Thyroid gland (tissue), 4 donors: ENCODE results near the gene ZNF22. TPM values are rescaled to one million over a fixed set of nuclear protein-coding genes. Genes with fewer than 3 reads are reported as not detected.
A peak's percentile ranks its signal among the peaks of the same experiment; 100 is the strongest.

ENCODE experiments used
- DNase-seq, 2 donors: peaks; one replicate each; pipeline ENCODE4 v3.0.0-alpha.2; 2019
- H3K27ac ChIP-seq, 3 donors: fragments of 200-600 bp; sonication (generic); 1 replicate in 2 of 3; 2 replicates in 1 of 3; pipeline ENCODE4 v1.5.1; 2016 to 2019; ENCODE audit warnings: mild to moderate bottlenecking in 1 of 3, moderate library complexity in 1 of 3
- H3K27me3 ChIP-seq: fragments of 200-600 bp; sonication (generic); one replicate; pipeline ENCODE4 v1.5.1; 2019
- H3K36me3 ChIP-seq, 2 donors: fragments of 200-600 bp; sonication (generic); one replicate each; pipeline ENCODE4 v1.5.1; 2016 to 2019
- H3K4me1 ChIP-seq, 2 donors: fragments of 200-600 bp; sonication (generic); one replicate each; pipeline ENCODE4 v1.5.1; 2017 to 2019
- H3K4me3 ChIP-seq, 3 donors: fragments of 200-600 bp; sonication (generic); replicated peaks in 1 of 3; 1 replicate in 2 of 3; 2 replicates in 1 of 3; pipeline ENCODE4 v1.5.1; 2016; ENCODE audit warnings: mild to moderate bottlenecking in 1 of 3
- H3K9me3 ChIP-seq: fragments of 200-600 bp; sonication (generic); one replicate; pipeline ENCODE4 v1.5.1; 2017
- CTCF ChIP-seq, 6 experiments: fragments of 200-600 bp in 3 of 6; fragments of 450-650 bp in 3 of 6; sonication (generic) in 3 of 6; IDR thresholded peaks; one replicate each; pipeline ENCODE4 v1.5.1; 2016 to 2019; ENCODE audit warnings: antibody characterized with exemption in 6 of 6, mild to moderate bottlenecking in 2 of 6, inconsistent platforms in 1 of 6, moderate library complexity in 1 of 6
- POLR2A ChIP-seq, 2 donors: fragments of 450-650 bp; IDR thresholded peaks; one replicate each; pipeline ENCODE4 v1.6.1; 2017; ENCODE audit warnings: antibody characterized with exemption in 2 of 2, mild to moderate bottlenecking in 2 of 2, moderate library complexity in 1 of 2
- WGBS, 2 donors: methylation state at CpG; one replicate each; pipeline ENCODE4 v1.1.5; 2017; 5-methylcytosine and 5-hydroxymethylcytosine counted together
- intact Hi-C: fragments of 100-400 bp; cut with DNase I; formaldehyde crosslinking; loops from one replicate; pipeline ENCODE4 v1.15.1; 2023
- total RNA-seq, 4 donors: library from RNA; depleted of rRNA; stranded (reverse); fragments of >200 nt; gene quantifications; one replicate each; pipeline ENCODE4 v1.2.3, GENCODE V29; 2016

Gene ZNF22
- total RNA-seq, 4 donors from 2014 or later: 28.5 to 40.3 (median 33.1) TPM

- DNase-seq: peak in 1 of 2 donors; percentile 14
- peak overlapping the region; percentile 3 to 65 (median 12) for H3K4me3 ChIP-seq
- no peaks in the 10 kb centered on the region for H3K27me3 ChIP-seq
- peaks cover 34 to 35% of the 10 kb centered on the region in 2 donors for H3K36me3 ChIP-seq
- intact Hi-C loops: no loop called here
- H3K9me3 ChIP-seq: no peaks in the 10 kb centered on the region
- WGBS, 2 donors: 65 to 79% methylated on average over 6 to 13 of the region's 25 CpGs
- peaks cover 68 to 96% of the 10 kb centered on the region in 2 donors for H3K4me1 ChIP-seq
- TF ChIP-seq CTCF (IDR thresholded peaks at IDR 0.05): no peak
- no peak for TF ChIP-seq POLR2A (IDR thresholded peaks at IDR 0.05)
- peak overlapping the region; percentile 59 to 97 (median 95) for H3K27ac ChIP-seq
These were observed 23.2 kb upstream of the ZNF22 start for GRCh38 chr10:44977287-44978212.

GRCh38 chr10:44978213-44978569 is 22.5 kb upstream of the ZNF22 start:
- Histone ChIP-seq H3K4me1 (peaks cover 61 to 90% of the 10 kb centered on the region in 2 donors), H3K27ac (peak overlapping the region; percentile 59 to 97 (median 95)), H3K4me3 (peak overlapping the region in 2 of 3 donors; percentile 1 to 65), H3K9me3 (no peaks in the 10 kb centered on the region), H3K27me3 (no peaks in the 10 kb centered on the region), H3K36me3 (peaks cover 37 to 38% of the 10 kb centered on the region in 2 donors)
- WGBS, 2 donors: 36 to 37% methylated on average over 4 of the region's 4 CpGs
- DNase-seq: no peak
- intact Hi-C loops: no loop called here
- TF ChIP-seq CTCF (IDR thresholded peaks at IDR 0.05) (no peak), POLR2A (IDR thresholded peaks at IDR 0.05) (no peak)

DNA sequence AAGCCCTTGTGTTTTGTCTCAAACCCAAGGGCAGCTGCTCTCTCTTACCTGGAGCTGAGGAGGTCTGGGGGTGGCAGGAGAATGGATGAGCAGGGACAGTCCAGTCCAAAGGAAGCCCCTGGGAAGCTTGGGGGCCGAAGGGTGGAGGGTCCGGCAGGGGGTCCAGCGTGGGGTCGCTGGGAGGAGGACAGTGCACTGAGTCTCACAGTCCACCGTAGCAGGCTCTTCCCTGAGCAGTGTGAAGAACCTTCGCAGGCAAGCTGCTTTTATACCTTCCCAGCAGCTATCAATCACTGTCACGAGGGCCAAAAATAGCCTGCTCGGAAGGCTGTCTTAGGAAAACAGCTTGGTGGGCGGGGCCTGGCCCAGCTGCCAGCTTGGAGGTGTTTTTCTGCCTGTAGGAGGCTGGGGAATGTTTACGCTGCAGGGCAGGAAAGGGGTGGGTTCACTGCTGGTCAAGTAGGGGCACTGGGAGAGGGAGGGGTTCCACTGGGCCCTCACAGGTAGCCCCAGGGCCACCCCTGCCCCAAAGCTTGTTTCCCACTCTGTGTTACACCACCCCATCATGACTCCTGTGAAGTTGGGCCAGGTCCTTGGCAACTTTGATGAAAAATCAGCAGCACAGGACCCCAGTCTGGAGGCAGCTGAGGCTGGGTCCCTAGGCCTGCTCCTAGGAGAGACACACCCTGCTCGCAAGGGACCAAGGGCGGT is 22.0 kb upstream of the ZNF22 start, which contains the start of gene DEPP1:
DEPP1 (minus strand) TSS at position 240 of the 711 bp plus-strand sequence. CDS start 779 bp downstream, outside the sequence.
- Histone ChIP-seq H3K27me3 (no peaks in the 10 kb centered on the region), H3K4me3 (peak within 1 kb of the TSS; percentile 3 to 65 (median 12)), H3K36me3 (peaks cover 39 to 41% of the 10 kb centered on the region in 2 donors), H3K9me3 (no peaks in the 10 kb centered on the region), H3K4me1 (peaks cover 56 to 85% of the 10 kb centered on the region in 2 donors), H3K27ac (peak within 1 kb of the TSS; percentile 59 to 97 (median 95))
- DNase-seq: peak; percentile 94 to 96
- 16 to 22% methylated on average over 12 of the region's 12 CpGs for WGBS, 2 donors
- peak; percentile 93 to 98 for TF ChIP-seq POLR2A (IDR thresholded peaks at IDR 0.05)
- peak in 4 of 6 experiments; percentile 15 to 31 (median 26) for TF ChIP-seq CTCF (IDR thresholded peaks at IDR 0.05)
- intact Hi-C loops: no loop called here

DNA sequence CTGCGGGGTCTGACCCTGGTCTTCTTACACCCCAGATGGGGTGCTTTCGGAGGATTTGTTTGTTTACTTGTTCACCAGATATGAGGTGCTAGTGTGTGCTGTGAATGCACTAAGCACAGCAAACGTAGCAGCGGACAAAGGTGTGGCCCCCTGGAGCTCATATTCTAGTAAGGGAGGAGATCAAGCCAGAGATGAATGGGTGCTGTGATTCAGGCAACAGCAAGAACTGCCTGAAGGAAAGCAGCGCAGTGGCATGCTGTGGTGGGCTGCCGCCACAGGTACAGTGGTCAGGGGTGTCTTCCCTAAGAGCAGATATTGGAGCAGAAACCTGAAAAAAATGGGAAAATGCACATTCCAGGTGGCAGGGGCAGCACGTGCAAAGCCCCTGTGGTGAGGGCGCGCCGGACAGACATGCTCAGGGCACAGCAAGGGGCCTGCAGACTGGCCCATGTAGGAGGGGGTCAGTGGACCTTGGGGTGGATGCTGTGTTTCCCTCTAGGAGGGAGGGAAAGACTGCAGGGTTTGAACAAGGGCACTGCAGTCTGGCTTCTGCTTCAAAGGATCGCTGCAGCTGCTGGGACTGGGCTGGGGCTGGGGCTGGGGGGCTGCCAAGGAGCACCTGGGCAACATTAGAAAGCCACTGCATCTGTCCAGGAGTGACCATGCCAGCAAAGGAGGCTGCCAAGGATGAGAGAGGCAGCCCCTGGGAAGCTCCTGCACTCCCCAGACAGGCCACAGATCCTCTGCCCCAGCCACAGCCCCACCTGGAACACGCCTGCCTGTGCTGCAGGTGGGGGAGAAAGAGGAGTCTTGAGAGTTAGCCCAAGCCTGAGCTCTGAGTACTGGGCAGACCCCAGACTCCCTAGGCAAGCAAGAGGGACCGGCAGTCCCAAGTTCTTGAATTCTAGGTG is 21.2 kb upstream of the ZNF22 start:
- intact Hi-C loops: no loop called here
- peak in 1 of 2 donors; percentile 8 for DNase-seq
- Histone ChIP-seq H3K36me3 (peaks cover 47 to 50% of the 10 kb centered on the region in 2 donors), H3K9me3 (no peaks in the 10 kb centered on the region), H3K27ac (peak overlapping the region; percentile 59 to 97 (median 95)), H3K4me3 (peak overlapping the region in 1 of 3 donors; percentile 65), H3K4me1 (peaks cover 48 to 85% of the 10 kb centered on the region in 2 donors), H3K27me3 (no peaks in the 10 kb centered on the region)
- no peak for TF ChIP-seq CTCF (IDR thresholded peaks at IDR 0.05)
- WGBS, 2 donors: 89% methylated on average over 11 to 13 of the region's 13 CpGs
